Parathyroid adenoma (tissue), 2 donors: Measurements from ENCODE around the gene MYL9.

Source experiments
- H2AFZ ChIP-seq: fragments of 300-600 bp; sonication (generic); one replicate; pipeline ENCODE4 v1.7.0; 2017; ENCODE audit warnings: antibody characterized with exemption, mild to moderate bottlenecking
- H3K27ac ChIP-seq: fragments of 300-600 bp; sonication (generic); one replicate; pipeline ENCODE4 v1.7.0; 2017
- H3K27me3 ChIP-seq: fragments of 300-600 bp; sonication (generic); one replicate; pipeline ENCODE4 v1.7.0; 2017; ENCODE audit warnings: low read length; ENCODE audit not compliant: control insufficient read depth, insufficient read depth
- H3K36me3 ChIP-seq: fragments of 300-600 bp; sonication (generic); one replicate; pipeline ENCODE4 v1.7.0; 2017; ENCODE audit warnings: low read length; ENCODE audit not compliant: control insufficient read depth, insufficient read depth
- H3K4me1 ChIP-seq: fragments of 300-600 bp; sonication (generic); one replicate; pipeline ENCODE4 v1.7.0; 2017; ENCODE audit warnings: control low read depth
- H3K4me2 ChIP-seq: fragments of 300-600 bp; sonication (generic); one replicate; pipeline ENCODE4 v1.7.0; 2017; ENCODE audit warnings: low read length
- H3K4me3 ChIP-seq: fragments of 300-600 bp; sonication (generic); one replicate; pipeline ENCODE4 v1.7.0; 2017; ENCODE audit warnings: low read depth, low read length
- H3K79me2 ChIP-seq: fragments of 300-600 bp; sonication (generic); one replicate; pipeline ENCODE4 v1.7.0; 2017; ENCODE audit warnings: control low read depth
- H3K9ac ChIP-seq: fragments of 300-600 bp; sonication (generic); one replicate; pipeline ENCODE4 v1.7.0; 2017; ENCODE audit warnings: mild to moderate bottlenecking
- H3K9me3 ChIP-seq: fragments of 300-600 bp; sonication (generic); one replicate; pipeline ENCODE4 v1.7.0; 2017; ENCODE audit warnings: low read length; ENCODE audit not compliant: control insufficient read depth
- TF ChIP-seq, protein P1 (sequence below): fragments of 300-600 bp; sonication (generic); IDR thresholded peaks from one replicate; pipeline ENCODE4 v1.7.0; 2017; ENCODE audit warnings: antibody characterized with exemption, mild to moderate bottlenecking
- donor health status: primary hyperparathyroidism.

The MYL9 gene

DNA sequence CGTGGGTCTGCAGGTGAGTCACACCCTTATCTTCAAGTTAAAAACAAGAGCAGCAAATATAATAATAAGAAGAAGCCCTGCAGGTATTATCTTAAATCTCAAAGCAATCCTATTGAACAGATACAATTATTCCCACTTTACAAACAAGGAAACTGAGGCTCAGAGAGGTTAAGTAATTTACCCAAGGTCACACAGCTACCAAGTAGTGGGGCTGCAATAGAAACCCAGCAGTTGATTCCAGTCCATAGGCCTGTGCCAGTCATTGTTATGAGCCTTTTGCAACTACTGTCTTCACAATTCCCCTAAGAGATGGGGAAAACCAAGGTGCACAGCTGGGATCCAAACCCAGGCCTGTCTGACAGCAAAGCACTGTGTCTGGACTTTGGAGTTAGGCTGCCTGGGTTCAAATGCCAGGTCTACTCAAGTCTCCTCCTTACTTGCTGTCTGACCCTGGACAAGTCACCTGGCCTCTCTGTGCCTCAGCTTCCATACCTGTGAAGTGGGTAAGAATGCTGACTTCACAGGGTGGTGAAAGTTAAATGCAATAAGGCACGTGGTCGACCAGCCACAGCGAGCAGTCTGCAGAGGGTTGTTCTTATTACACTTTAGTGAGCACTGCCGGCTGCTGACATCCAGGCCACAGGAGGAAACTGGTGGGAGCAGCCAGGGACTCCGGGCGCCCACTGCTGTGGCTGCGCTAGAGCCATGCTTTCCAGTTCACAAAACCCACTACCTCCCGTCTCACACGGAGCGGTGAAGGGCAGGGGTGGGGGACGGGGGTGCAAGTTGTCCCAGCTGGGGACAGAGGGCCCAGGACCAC, 6.1 kb downstream of the MYL9 start:
- Histone ChIP-seq H3K79me2 (peaks cover 2% of the 10 kb centered on the region), H3K27me3 (no peaks in the 10 kb centered on the region), H3K4me1 (peaks cover 14% of the 10 kb centered on the region), H3K9ac (no peak overlapping the region), H3K9me3 (no peaks in the 10 kb centered on the region), H3K27ac (no peak overlapping the region), H3K4me3 (no peak overlapping the region), H3K4me2 (no peak overlapping the region), H3K36me3 (no peaks in the 10 kb centered on the region), H2AFZ (no peak overlapping the region)
- TF ChIP-seq, protein P1, sequence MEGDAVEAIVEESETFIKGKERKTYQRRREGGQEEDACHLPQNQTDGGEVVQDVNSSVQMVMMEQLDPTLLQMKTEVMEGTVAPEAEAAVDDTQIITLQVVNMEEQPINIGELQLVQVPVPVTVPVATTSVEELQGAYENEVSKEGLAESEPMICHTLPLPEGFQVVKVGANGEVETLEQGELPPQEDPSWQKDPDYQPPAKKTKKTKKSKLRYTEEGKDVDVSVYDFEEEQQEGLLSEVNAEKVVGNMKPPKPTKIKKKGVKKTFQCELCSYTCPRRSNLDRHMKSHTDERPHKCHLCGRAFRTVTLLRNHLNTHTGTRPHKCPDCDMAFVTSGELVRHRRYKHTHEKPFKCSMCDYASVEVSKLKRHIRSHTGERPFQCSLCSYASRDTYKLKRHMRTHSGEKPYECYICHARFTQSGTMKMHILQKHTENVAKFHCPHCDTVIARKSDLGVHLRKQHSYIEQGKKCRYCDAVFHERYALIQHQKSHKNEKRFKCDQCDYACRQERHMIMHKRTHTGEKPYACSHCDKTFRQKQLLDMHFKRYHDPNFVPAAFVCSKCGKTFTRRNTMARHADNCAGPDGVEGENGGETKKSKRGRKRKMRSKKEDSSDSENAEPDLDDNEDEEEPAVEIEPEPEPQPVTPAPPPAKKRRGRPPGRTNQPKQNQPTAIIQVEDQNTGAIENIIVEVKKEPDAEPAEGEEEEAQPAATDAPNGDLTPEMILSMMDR, result no peak

DNA sequence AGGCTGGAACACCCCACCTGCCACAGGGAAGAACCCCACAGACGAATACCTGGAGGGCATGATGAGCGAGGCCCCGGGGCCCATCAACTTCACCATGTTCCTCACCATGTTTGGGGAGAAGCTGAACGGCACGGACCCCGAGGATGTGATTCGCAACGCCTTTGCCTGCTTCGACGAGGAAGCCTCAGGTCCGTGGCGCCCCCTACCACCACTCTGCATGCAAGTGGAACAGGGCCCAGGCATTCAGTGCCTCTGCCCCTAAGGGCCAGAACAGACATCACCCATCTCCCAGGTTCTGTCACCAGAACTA, 6.6 kb downstream of the MYL9 start:
- no peak overlapping the region for H2AFZ ChIP-seq
- H3K4me2 ChIP-seq, result no peak overlapping the region
- no peaks in the 10 kb centered on the region for H3K36me3 ChIP-seq
- no peak overlapping the region for H3K27ac ChIP-seq
- peaks cover 10% of the 10 kb centered on the region for H3K4me1 ChIP-seq
- H3K27me3 ChIP-seq, result no peaks in the 10 kb centered on the region
- TF ChIP-seq, protein P1, result no peak
- no peak overlapping the region for H3K4me3 ChIP-seq
- no peaks in the 10 kb centered on the region for H3K79me2 ChIP-seq
- no peak overlapping the region for H3K9ac ChIP-seq
- H3K9me3 ChIP-seq, result no peaks in the 10 kb centered on the region

DNA sequence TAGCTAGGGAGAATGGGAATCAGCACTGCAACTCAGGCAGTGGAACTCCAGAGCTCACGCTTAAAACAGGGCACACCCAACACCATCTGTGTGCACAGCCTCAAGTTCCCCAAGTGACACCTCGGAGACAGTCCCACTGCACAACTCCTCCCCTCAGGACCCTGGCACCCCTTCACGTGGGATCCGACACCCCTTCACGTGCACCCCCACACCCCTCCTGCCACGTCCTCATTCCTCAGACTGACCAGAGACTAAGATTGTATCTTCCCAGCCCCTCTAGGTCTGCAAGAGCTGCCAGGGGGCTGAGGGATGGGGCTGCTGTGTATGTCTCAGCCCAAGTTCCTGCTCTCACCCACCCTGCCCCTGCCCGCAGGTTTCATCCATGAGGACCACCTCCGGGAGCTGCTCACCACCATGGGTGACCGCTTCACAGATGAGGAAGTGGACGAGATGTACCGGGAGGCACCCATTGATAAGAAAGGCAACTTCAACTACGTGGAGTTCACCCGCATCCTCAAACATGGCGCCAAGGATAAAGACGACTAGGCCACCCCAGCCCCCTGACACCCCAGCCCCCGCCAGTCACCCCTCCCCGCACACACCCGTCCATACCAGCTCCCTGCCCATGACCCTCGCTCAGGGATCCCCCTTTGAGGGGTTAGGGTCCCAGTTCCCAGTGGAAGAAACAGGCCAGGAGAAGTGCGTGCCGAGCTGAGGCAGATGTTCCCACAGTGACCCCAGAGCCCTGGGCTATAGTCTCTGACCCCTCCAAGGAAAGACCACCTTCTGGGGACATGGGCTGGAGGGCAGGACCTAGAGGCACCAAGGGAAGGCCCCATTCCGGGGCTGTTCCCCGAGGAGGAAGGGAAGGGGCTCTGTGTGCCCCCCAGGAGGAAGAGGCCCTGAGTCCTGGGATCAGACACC, 7.6 kb downstream of the MYL9 start:
- Histone ChIP-seq H3K27me3 (no peaks in the 10 kb centered on the region), H2AFZ (no peak overlapping the region), H3K36me3 (no peaks in the 10 kb centered on the region), H3K4me1 (peaks cover 6% of the 10 kb centered on the region), H3K9ac (no peak overlapping the region), H3K27ac (no peak overlapping the region), H3K79me2 (no peaks in the 10 kb centered on the region), H3K4me3 (no peak overlapping the region), H3K4me2 (no peak overlapping the region), H3K9me3 (no peaks in the 10 kb centered on the region)
- TF ChIP-seq, protein P1, result no peak

DNA sequence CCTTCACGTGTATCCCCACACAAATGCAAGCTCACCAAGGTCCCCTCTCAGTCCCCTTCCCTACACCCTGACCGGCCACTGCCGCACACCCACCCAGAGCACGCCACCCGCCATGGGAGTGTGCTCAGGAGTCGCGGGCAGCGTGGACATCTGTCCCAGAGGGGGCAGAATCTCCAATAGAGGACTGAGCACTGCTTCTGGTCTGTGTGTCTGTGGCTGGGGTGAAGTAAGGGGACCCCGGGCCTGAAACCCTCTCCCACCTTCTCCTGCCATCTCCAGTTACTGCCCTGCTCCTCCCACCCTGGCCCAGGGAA, 8.3 kb downstream of the MYL9 start:
- Histone ChIP-seq H3K9me3 (no peaks in the 10 kb centered on the region), H3K4me2 (no peak overlapping the region), H3K36me3 (no peaks in the 10 kb centered on the region), H3K27ac (no peak overlapping the region), H3K79me2 (no peaks in the 10 kb centered on the region), H3K9ac (no peak overlapping the region), H2AFZ (no peak overlapping the region), H3K27me3 (no peaks in the 10 kb centered on the region), H3K4me3 (no peak overlapping the region), H3K4me1 (no peaks in the 10 kb centered on the region)
- TF ChIP-seq, protein P1, result no peak
